ENCODE results near the gene PROC. TPM values are rescaled to one million over a fixed set of nuclear protein-coding genes. Genes with fewer than 3 reads are reported as not detected.
A peak's percentile ranks its signal among the peaks of the same experiment; 100 is the strongest.

Gene PROC
- total and polyA plus RNA-seq, 9 of the 15 experiments (the other 6 are each of a cell fraction or from before 2014, with no cell fraction given), result not detected

DNA sequence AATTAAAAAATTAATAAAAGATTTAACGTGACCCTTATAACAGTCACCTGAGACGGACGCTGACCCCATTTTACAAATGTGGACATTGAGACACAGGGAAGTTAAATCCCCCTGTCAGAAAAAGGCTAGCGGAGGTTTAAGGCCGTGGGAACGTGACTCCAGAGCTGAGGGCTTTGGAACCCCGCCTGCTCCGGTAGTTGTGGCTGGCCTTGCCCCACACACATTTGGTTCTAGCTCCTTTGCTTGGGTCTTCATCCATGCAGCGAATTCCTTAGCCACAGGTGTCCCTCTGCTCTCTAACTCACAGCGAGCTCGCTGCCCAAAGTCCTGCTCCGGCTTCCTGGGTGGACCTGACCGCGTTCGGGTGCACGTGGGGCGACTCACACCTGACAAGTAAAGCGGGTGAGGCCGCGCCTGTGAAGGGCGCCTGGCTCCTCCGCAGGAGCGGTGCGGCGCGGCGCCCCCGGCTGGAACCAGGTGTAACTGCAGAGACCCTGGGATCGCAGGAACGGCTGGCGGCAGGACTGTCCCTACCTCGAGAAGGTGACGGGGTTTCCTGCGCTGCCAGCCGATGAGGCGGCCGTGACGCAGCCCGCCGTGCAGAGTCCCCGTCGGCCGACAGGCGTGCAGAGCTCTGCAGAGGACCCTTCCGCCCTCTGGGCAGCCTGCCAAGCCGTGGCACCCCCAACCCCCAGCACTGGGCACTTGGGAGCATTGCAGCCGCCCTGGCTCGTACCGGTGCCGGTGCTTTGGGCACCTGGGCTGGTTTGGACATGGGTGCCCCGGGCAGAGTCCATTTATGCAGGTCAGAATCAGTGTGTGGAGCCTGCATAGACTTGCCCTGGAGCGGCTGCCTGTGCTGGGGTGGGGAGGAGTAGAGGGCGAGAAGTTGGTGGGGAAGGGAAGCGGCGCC is 2.4 kb upstream of the PROC start (continued):
- no peak for TF ChIP-seq ZC3H4 (CRISPR knock-in tag; IDR thresholded peaks at IDR 0.05; ENCODE audit: borderline replicate concordance)
- TF ChIP-seq, protein P1, sequence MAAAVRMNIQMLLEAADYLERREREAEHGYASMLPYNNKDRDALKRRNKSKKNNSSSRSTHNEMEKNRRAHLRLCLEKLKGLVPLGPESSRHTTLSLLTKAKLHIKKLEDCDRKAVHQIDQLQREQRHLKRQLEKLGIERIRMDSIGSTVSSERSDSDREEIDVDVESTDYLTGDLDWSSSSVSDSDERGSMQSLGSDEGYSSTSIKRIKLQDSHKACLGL (CRISPR knock-in tag; IDR thresholded peaks at IDR 0.05; ENCODE audit: borderline replicate concordance, poor library complexity, severe bottlenecking), result no peak
- TF ChIP-seq, protein P2, sequence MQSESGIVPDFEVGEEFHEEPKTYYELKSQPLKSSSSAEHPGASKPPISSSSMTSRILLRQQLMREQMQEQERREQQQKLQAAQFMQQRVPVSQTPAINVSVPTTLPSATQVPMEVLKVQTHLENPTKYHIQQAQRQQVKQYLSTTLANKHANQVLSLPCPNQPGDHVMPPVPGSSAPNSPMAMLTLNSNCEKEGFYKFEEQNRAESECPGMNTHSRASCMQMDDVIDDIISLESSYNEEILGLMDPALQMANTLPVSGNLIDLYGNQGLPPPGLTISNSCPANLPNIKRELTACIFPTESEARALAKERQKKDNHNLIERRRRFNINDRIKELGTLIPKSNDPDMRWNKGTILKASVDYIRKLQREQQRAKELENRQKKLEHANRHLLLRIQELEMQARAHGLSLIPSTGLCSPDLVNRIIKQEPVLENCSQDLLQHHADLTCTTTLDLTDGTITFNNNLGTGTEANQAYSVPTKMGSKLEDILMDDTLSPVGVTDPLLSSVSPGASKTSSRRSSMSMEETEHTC (IDR thresholded peaks at IDR 0.05), result no peak
- TF ChIP-seq PHF20 (IDR thresholded peaks at IDR 0.05; ENCODE audit: partially characterized antibody), result peak; percentile 22
- TF ChIP-seq ZNF699 (CRISPR knock-in tag; IDR thresholded peaks at IDR 0.05; ENCODE audit: insufficient replicate concordance), result no peak
- no peak for TF ChIP-seq RFX1 (IDR thresholded peaks at IDR 0.05)
- no peak for TF ChIP-seq ZFPM2 (CRISPR knock-in tag; IDR thresholded peaks at IDR 0.05)
- TF ChIP-seq DIDO1 (tag; IDR thresholded peaks at IDR 0.05; ENCODE audit: low read depth), result no peak
- no peak for TF ChIP-seq PRMT5 (CRISPR knock-in tag; IDR thresholded peaks at IDR 0.05)
- TF ChIP-seq PPARD (CRISPR knock-in tag; IDR thresholded peaks at IDR 0.05), result no peak
- no peak for TF ChIP-seq ZNF507 (tag; conservative IDR thresholded peaks at IDR 0.05)
- TF ChIP-seq TCF7L2 (IDR thresholded peaks at IDR 0.05; ENCODE audit: low read depth, low read length), result no peak
- TF ChIP-seq, protein P3, sequence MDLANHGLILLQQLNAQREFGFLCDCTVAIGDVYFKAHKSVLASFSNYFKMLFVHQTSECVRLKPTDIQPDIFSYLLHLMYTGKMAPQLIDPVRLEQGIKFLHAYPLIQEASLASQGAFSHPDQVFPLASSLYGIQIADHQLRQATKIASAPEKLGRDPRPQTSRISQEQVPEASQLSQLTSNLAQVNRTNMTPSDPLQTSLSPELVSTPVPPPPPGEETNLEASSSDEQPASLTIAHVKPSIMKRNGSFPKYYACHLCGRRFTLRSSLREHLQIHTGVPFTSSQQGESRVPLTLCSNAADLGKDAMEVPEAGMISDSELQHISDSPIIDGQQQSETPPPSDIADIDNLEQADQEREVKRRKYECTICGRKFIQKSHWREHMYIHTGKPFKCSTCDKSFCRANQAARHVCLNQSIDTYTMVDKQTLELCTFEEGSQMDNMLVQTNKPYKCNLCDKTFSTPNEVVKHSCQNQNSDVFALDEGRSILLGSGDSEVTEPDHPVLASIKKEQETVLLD (IDR thresholded peaks at IDR 0.05), result no peak
- no peak for TF ChIP-seq PCBP1 (IDR thresholded peaks at IDR 0.05; ENCODE audit: low read depth, low read length, poor library complexity, severe bottlenecking)
- TF ChIP-seq, protein P4, sequence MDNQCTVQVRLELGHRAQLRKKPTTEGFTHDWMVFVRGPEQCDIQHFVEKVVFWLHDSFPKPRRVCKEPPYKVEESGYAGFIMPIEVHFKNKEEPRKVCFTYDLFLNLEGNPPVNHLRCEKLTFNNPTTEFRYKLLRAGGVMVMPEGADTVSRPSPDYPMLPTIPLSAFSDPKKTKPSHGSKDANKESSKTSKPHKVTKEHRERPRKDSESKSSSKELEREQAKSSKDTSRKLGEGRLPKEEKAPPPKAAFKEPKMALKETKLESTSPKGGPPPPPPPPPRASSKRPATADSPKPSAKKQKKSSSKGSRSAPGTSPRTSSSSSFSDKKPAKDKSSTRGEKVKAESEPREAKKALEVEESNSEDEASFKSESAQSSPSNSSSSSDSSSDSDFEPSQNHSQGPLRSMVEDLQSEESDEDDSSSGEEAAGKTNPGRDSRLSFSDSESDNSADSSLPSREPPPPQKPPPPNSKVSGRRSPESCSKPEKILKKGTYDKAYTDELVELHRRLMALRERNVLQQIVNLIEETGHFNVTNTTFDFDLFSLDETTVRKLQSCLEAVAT (IDR thresholded peaks at IDR 0.05), result no peak
- TF ChIP-seq AFF1 (IDR thresholded peaks at IDR 0.05; ENCODE audit: low read depth in 1 of 2, partially characterized antibody in 2 of 2), result no peak
- peak; percentile 18; the same call in 1 of the 2 replicates for TF ChIP-seq EP400 (IDR thresholded peaks at IDR 0.05)
